IPS-20b (cell line): ENCODE measurements around the gene DPM3.
"Not testable (repeated sequence)": the region's sequence is repeated elsewhere in the genome, so short reads cannot be mapped to it uniquely, and the experiment has no call there.

Experiments
- H3K27ac ChIP-seq: one replicate; pipeline ENCODE4 v1.5.1; 2013; ENCODE audit warnings: low read length
- H3K27me3 ChIP-seq: 2 replicates; pipeline ENCODE4 v1.6.1; 2013; ENCODE audit warnings: mild to moderate bottlenecking, low read length, inconsistent platforms; ENCODE audit not compliant: insufficient read depth
- H3K36me3 ChIP-seq: 2 replicates; pipeline ENCODE4 v1.6.1; 2013; ENCODE audit warnings: low read depth, mild to moderate bottlenecking, inconsistent platforms, low read length, moderate library complexity; ENCODE audit not compliant: insufficient read depth
- H3K4me1 ChIP-seq: 2 replicates; pipeline ENCODE4 v1.6.1; 2013; ENCODE audit warnings: mild to moderate bottlenecking, control low read depth, inconsistent platforms, low read length, moderate library complexity; ENCODE audit not compliant: insufficient read depth
- H3K4me3 ChIP-seq: 2 replicates; pipeline ENCODE4 v1.5.1; 2013; ENCODE audit warnings: mild to moderate bottlenecking, low read length, inconsistent platforms
- H3K9ac ChIP-seq: 2 replicates; pipeline ENCODE4 v1.6.1; 2013; ENCODE audit warnings: low read depth, mild to moderate bottlenecking, inconsistent platforms, low read length, moderate library complexity
- H3K9me3 ChIP-seq: 2 replicates; pipeline ENCODE4 v1.6.1; 2013; ENCODE audit warnings: mild to moderate bottlenecking, low read depth, low read length, inconsistent platforms; ENCODE audit not compliant: insufficient read depth

DPM3 gene

DNA sequence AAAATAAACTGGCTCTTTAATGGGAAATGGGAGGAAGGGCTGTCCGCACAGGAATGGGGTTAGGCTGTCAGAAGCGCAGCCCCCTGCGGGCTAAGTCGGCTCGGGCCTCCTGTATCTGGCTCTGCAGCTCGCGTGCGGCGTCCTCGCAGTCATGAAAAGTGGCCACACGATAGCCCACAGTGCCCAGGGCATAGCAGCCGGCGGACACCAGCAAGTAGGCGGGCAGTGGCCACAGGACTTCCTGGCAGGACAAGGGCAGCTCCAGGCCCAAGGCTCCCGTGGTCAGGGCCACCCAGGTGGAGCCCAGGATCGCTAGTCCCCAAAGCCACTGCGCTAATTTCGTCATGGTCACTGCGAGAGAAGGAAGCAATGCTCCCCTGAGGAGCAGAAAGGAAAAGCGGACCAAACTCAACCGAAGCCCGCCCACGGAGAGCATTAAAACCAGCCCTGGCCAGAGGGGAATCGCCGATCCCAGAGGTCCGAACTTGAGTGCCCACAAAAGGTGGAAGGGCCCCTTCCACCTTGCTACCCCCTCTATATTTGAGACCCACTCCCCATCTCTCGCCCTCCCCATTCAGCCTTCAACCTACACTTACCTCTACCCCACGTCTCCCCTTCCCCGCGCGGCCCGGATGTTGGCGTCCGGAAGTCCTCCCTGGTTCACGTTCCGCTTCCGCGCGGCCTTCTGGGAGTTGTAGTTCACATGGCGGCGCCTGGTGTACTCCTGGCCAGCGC is at the start of gene DPM3:
DPM3 (minus strand) TSS at position 637 of the 735 bp plus-strand sequence; CDS start at position 346, 291 bp downstream.
- Histone ChIP-seq H3K9ac (peak within 1 kb of the TSS; percentile 82), H3K36me3 (peaks cover 9% of the 10 kb centered on the region), H3K4me3 (peak within 1 kb of the TSS; percentile 84), H3K9me3 (no peaks in the 10 kb centered on the region), H3K27ac (no peak within 1 kb of the TSS), H3K27me3 (peaks cover 5% of the 10 kb centered on the region), H3K4me1 (0 out of 2 replicates have a peak, but pooled peaks cover 3% of the 10 kb centered on the region)

DNA sequence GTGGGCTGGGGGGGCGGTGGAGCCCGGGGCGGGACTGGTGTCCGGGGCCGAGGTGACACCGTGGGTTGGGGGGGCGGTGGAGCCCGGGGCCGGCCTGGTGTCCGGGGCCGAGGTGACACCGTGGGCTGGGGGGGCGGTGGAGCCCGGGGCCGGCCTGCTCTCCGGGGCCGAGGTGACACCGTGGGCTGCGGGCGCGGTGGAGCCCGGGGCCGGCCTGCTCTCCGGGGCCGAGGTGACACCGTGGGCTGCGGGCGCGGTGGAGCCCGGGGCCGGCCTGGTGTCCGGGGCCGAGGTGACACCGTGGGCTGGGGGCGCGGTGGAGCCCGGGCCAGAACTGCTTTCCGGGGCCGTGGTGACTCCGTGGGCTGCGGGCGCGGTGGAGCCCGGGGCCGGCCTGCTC is 49.6 kb upstream of the DPM3 start:
- not testable (repeated sequence) for H3K36me3 ChIP-seq, H3K4me3 ChIP-seq, H3K27ac ChIP-seq, H3K9ac ChIP-seq, H3K27me3 ChIP-seq, H3K9me3 ChIP-seq
- peaks cover 15% of the 10 kb centered on the region; the same call in 1 of the 2 replicates for H3K4me1 ChIP-seq

- Histone ChIP-seq H3K27ac (no peak overlapping the region), H3K4me3 (no peak overlapping the region), H3K27me3 (no peaks in the 10 kb centered on the region), H3K9me3 (no peaks in the 10 kb centered on the region), H3K4me1 (peaks cover 15% of the 10 kb centered on the region; the same call in 1 of the 2 replicates), H3K36me3 (no peaks in the 10 kb centered on the region), H3K9ac (no peak overlapping the region)
These were observed 47.9 kb upstream of the DPM3 start for GRCh38 chr1:155188268-155188667.

DNA sequence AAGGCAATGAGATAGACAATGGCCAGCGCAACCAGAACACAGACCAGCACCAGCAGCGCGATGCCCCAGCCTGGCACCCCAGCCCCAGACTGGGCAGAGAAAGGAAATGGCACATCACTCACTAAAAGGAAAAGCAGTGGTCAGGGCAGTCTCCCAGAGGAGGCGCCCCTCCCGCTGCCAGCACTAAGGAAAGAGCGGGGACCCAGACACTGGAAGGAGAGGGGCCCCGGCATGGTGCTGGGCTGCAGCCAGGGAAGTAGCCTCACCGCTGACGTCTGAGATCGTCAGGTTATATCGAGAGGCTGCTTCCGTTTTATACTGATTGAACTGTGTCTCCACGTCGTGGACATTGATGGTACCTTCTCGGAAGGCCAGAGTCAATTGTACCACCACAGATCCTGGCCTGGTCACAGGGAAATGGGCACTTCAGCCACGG is 47.1 kb upstream of the DPM3 start:
- H3K27me3 ChIP-seq: no peaks in the 10 kb centered on the region
- peaks cover 13% of the 10 kb centered on the region; the same call in 1 of the 2 replicates for H3K4me1 ChIP-seq
- no peak overlapping the region for H3K27ac ChIP-seq
- H3K9me3 ChIP-seq: no peaks in the 10 kb centered on the region
- peaks cover 2% of the 10 kb centered on the region; the same call in 1 of the 2 replicates for H3K36me3 ChIP-seq
- H3K4me3 ChIP-seq: no peak overlapping the region
- H3K9ac ChIP-seq: no peak overlapping the region

GRCh38 chr1:155186794-155187455 is 46.6 kb upstream of the DPM3 start:
- Histone ChIP-seq H3K4me3 (no peak overlapping the region), H3K27me3 (no peaks in the 10 kb centered on the region), H3K9ac (peak overlapping the region; percentile 2; the same call in 1 of the 2 replicates), H3K36me3 (peaks cover 5% of the 10 kb centered on the region; the same call in 1 of the 2 replicates), H3K27ac (no peak overlapping the region), H3K9me3 (no peaks in the 10 kb centered on the region), H3K4me1 (peaks cover 11% of the 10 kb centered on the region; the same call in 1 of the 2 replicates)

- H3K27me3 ChIP-seq: no peaks in the 10 kb centered on the region
- peak overlapping the region; percentile 2 for H3K9ac ChIP-seq
- no peak overlapping the region for H3K4me3 ChIP-seq
These were observed 45.9 kb upstream of the DPM3 start for GRCh38 chr1:155186067-155186793.

DNA sequence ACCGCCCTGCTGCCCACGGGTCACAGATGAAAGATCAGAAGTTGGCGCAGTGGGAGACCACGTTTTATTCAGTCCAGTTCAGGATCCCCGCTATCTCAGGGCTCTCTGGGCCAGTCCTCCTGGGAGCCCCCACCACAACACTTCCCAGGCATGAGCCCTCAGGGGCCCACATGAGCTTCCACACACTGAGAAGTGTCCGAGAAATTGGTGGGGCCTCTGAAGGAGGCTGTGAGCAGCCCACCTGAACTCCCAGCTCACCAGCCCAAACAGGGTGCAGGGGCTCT is 45.4 kb upstream of the DPM3 start:
- H3K4me3 ChIP-seq: no peak overlapping the region

More at GRCh38 chr1:155186067-155186793, 45.9 kb upstream of the DPM3 start:
- no peaks in the 10 kb centered on the region for H3K9me3 ChIP-seq
- H3K4me1 ChIP-seq: peaks cover 11% of the 10 kb centered on the region; the same call in 1 of the 2 replicates
- H3K27ac ChIP-seq: no peak overlapping the region
- H3K36me3 ChIP-seq: peaks cover 10% of the 10 kb centered on the region; the same call in 1 of the 2 replicates

DNA sequence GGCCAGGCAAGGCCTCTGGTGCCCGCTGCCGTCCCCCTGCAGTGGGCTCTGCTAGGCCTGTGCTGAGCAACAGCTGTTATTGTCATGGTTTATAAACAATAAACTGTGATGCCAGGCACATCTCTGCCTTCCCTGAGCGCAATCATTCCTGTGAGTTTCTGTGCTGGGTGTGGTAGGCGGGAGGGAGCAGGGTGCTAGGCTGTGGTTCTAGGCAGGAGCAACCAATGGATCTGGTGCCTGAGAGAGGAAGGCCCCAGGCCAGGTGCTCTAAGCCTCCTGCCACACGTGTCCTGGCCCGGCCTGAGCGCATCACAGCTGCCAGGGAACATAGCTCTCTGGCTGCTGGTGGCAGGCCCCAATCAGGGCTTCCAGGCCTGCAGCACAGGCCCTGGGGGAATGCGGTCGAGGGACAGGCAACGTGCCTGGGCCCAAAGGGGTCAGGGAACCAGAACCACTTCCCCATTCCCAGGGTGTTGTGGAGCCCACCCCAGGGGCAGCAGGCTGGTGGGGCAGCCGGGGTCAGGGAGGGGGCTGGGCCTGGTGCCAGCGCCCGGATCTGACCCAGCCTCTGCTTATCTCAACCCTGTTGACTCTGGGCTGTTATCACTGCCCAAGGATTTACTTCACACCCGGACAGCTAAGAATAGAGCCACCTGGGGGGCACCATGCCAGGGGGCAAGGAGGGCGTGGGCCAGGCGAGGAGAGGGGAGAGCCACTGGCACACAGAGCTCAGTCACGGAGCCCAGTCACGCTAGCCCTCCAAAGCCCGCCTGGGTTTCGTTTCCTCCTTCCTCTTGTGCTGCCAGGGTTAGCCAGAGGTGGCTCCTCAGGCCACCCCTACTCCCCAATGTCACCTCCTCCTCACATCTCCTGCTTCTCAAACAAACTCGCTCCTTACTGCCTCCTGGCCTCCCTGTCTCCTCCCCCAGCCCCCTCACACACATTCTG is 44.8 kb upstream of the DPM3 start:
- Histone ChIP-seq H3K4me1 (peaks cover 11% of the 10 kb centered on the region; the same call in 1 of the 2 replicates), H3K9ac (peak overlapping the region; percentile 2), H3K27me3 (no peaks in the 10 kb centered on the region), H3K9me3 (no peaks in the 10 kb centered on the region), H3K36me3 (peaks cover 10% of the 10 kb centered on the region; the same call in 1 of the 2 replicates), H3K4me3 (no peak overlapping the region), H3K27ac (no peak overlapping the region)

More for the DNA sequence above, 45.4 kb upstream of the DPM3 start:
- Histone ChIP-seq H3K27me3 (no peaks in the 10 kb centered on the region), H3K9me3 (no peaks in the 10 kb centered on the region), H3K36me3 (peaks cover 10% of the 10 kb centered on the region; the same call in 1 of the 2 replicates), H3K9ac (peak overlapping the region; percentile 2), H3K27ac (no peak overlapping the region), H3K4me1 (peaks cover 11% of the 10 kb centered on the region; the same call in 1 of the 2 replicates)

DNA sequence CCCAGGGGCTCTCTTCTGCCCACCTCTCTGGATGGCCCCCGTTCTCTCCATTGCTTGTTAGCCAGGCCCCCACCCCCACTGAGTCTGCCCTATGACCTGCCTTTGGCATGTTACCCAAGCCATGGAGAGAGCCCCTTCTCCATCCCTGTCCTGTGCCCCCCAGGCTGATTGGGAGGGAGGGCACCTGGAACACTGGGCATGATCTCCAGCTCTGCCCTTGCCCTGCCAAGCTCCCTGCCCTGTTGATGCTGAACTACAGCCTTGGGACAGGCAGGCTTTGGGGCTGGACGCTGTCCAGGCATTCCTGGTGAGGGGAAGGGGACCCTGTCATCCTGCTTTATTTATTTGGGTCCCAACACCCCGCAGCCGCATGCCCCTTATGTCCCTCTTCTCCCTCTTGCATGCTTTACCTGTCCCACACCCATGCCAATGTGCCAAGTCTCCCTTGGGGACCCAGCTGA is 44.0 kb upstream of the DPM3 start:
- Histone ChIP-seq H3K27me3 (no peaks in the 10 kb centered on the region), H3K4me3 (no peak overlapping the region), H3K36me3 (peaks cover 18% of the 10 kb centered on the region), H3K9me3 (no peaks in the 10 kb centered on the region), H3K4me1 (peaks cover 11% of the 10 kb centered on the region; the same call in 1 of the 2 replicates), H3K27ac (no peak overlapping the region), H3K9ac (no peak overlapping the region)

GRCh38 chr1:155183775-155184221 is 43.5 kb upstream of the DPM3 start:
- Histone ChIP-seq H3K9ac (no peak overlapping the region), H3K27ac (no peak overlapping the region), H3K4me3 (no peak overlapping the region), H3K9me3 (no peaks in the 10 kb centered on the region), H3K4me1 (peaks cover 11% of the 10 kb centered on the region; the same call in 1 of the 2 replicates), H3K27me3 (no peaks in the 10 kb centered on the region), H3K36me3 (peaks cover 24% of the 10 kb centered on the region)
